ENCODE results near the gene TACSTD2.
"Not testable (repeated sequence)": the region's sequence is repeated elsewhere in the genome, so short reads cannot be mapped to it uniquely, and the experiment has no call there.

TACSTD2 gene

GRCh38 chr1:58576727-58577653 is at the start of gene TACSTD2:
Gene TACSTD2 (minus strand): TSS chr1:58577252. CDS start chr1:58577156, 96 bp downstream.
- DNase-seq, result peak; percentile 30

DNA sequence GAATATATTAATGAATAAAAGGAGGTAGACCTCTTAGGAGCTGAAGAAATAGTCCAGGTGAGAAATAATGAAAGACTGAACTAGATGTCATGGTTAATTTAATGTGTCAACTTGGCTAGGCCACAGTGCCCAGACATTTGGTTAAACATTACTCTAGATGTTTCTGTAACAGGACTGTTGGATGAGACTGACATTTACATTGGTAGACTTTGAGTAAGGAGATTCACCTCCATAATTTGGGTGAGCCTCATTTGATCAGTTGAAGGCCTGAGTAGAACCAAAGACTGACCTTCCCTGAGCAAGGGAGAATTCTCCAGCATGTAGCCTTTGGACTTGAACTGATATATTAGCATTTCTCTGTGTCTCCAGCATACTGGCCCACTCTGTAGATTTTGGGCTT is 49.2 kb upstream of the TACSTD2 start:
- no peak for DNase-seq

GRCh38 chr1:58623259-58623658 is 46.2 kb upstream of the TACSTD2 start:
- DNase-seq, result not testable (repeated sequence)

- no peak for DNase-seq
These were observed 45.5 kb upstream of the TACSTD2 start for GRCh38 chr1:58622571-58622970.

DNA sequence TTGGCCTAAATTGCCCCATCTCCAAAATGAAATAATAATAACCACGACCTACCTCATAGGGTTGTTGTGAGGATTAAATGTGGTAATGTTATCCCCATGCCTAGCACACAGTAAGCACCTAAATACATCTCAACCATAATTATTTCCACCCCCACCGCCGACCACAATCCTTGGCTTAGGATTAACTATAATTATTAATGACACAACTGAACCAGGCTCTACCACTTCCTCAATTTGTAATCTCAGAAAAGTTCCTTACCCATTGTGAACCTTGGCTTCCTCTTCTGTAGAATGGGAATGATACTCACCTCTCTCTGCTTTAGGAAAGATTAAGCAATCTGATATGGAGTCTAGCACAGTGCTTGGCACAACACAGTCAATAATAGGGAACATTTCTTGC is 44.3 kb upstream of the TACSTD2 start:
- DNase-seq, result peak; percentile 58

- DNase-seq, result peak; percentile 19
These were observed 43.9 kb upstream of the TACSTD2 start for GRCh38 chr1:58620926-58621325.

DNA sequence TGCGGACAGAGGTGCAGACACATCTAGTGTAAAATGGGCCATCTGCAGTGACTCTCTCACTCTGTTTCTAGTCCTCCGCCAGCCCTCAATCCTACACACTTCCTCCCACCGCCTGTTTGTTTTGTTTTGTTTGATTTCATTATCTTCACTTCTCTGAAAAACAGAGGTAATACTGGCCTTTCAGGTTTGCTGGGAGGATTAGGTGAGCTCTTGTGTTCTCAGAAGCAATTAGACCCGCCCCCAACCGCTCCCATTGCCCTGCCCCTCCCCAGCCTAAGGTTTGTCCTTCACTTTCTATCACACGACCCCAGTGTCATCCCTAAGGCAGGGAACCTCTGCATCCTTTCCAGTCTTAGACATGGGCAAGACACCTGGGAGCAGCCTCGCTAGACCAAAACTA is 43.2 kb upstream of the TACSTD2 start:
- no peak for DNase-seq

DNA sequence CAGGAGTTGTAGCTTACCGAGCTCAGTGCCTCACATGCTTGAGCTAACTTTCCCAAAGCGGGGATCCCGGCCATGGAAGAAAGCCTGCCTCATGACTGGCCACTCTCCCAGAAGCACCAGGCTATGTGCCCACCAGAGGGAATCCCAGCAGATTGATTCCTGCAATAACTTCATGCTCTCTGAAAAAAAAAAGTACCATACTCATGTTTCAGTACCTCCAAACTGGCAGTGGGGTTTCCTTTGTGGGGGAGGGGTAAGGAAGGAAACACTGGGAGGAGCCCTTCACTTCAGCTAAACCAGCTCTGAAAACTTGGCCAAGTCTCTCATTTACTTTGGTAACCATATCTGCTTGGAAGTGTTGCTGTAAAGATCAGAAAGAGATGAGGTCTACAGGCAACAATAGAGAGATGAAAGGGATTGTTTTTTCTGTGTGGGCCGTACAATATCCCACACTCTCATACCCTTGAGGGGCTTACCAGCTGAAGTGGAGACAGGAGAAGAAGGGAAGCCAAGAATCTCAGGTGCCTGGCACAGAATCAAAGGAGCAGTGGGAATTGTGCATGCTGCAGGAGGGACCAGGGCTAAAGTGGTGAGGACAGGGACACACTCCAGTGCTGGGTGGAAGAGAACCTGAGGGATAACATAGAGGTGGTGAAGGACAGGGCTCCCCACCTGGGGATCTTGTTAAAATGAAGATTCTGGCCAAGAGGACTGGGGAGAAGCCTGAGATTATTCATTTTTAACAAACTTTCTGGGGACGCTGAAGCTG is 42.4 kb upstream of the TACSTD2 start:
- peak; percentile 53 for DNase-seq

DNA sequence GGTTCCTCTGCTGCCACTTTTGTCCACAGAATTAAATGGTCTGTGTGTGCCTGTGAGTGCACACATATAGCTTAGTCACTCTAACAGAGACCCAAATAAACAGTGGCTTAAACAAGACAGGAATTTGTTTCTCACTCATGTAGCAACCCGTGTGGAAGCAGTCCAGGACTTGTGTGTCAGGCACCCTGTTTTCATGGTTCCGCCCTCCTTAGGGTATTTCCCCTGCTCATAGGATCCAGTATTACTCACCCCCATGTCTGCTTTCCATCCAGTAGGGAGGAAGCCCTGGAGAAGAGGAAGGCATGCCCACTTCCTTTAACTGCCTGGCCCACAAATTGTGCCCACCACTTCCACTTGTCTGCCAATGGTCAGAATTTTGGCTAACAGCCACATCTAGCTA is 41.3 kb upstream of the TACSTD2 start:
- peak; percentile 50 for DNase-seq

GRCh38 chr1:58611861-58612385 is 34.9 kb upstream of the TACSTD2 start:
- no peak for DNase-seq

DNA sequence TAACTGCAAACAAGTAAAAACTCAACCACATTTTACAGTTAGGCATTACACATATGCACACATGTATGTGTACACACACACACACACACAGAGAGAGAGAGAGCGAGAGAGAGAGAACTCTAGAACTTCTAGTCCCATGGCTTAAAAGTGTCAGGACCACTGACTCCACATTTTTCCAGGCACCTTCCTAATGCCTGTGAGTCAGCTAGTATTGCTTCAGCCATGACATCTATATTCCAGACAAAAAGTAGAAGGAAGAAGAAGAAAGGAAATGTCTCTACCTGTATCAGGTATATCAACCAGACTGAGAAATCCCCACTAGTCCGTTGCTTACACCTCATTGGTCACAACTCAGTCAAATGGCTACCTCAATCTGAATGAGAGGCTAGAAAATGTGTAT is 31.9 kb upstream of the TACSTD2 start:
- DNase-seq, result no peak

DNA sequence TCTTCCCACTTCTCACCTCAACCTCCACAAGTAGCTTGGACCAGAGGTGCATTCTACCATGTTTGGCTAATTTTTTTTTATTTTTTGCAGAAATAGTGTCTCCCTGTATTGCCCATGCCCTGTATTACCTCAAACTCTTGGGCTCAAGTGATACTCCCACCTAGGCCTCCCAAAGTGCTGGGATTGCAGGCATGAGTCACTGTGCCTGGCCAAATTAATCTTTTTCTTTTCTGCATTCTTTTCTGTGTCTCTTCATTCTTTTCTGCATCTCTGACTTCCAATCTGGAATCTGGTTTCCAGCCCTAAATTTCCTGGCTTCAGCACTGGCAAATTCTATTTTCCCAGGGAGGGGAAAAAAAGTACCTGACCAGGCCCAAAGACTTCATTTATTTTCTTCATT is 31.2 kb upstream of the TACSTD2 start:
- DNase-seq, result no peak

DNA sequence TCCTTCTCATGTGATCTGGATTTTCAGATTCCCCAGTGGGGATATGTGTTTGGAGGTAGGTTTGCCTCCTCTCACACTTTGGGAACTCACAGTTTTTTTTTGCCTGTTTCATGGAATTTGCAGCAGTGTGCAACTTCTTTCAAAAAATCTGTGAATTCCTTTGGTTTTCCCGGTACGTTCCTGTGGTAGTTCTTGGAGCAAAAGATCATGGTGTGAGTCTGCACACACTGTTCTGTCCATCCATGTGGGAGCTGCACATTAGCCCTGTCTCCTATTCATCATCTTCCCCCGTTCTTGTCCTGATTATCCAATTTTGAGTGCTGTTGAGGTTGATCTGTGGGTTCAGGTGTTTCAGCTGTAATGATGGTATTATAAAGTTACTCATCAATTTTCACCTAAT is 30.3 kb upstream of the TACSTD2 start:
- no peak for DNase-seq

DNA sequence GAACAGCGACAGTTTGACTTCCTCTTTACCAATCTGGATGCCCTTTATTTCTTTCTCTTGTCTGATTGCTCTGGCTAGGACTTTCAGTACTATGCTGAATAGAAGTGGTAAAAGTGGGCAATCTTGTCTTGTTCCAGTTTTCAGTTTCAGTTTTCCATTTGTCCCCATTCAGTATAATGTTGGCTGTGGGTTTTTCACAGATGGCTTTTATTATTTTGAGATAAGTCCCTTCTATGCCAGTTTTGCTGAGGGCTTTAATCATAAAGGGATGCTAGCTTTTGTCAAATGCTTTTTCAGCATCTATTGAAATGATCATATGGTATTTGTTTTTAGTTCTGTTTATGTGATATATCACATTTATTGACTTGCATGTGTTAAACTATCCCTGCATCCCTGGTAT is 24.9 kb upstream of the TACSTD2 start:
- DNase-seq, result not testable (repeated sequence)

GRCh38 chr1:58597996-58598395 is 20.9 kb upstream of the TACSTD2 start:
- peak; percentile 41 for DNase-seq

GRCh38 chr1:58597076-58597475 is 20.0 kb upstream of the TACSTD2 start:
- DNase-seq, result no peak

- DNase-seq, result no peak
These were observed 19.6 kb upstream of the TACSTD2 start for GRCh38 chr1:58596631-58597052.

GRCh38 chr1:58594546-58594945 is 17.5 kb upstream of the TACSTD2 start:
- DNase-seq, result no peak

- DNase-seq, result no peak
These were observed 15.6 kb upstream of the TACSTD2 start for GRCh38 chr1:58592522-58593134.

GRCh38 chr1:58591806-58592205 is 14.8 kb upstream of the TACSTD2 start:
- DNase-seq, result no peak

DNA sequence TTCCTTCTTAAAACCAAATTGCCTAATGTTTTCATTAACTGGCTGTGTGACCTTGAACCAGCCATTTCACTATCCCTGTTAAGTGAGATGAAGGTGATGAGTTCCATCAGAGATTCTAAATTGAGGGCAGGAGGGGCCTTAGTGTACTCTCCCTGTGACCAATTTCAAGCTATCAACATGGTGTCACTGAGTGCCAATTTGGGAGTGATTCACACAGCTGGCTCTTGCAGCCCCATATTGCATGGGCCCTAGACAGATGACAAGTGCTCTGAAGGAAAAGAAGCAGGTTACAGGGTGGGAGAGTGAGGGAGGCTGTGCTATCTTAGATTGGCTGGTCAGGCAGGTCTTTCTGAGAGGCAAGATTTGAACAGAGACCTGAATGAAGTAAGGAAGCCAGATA is 13.0 kb upstream of the TACSTD2 start:
- DNase-seq, result no peak

- DNase-seq, result no peak
These were observed 11.3 kb upstream of the TACSTD2 start for GRCh38 chr1:58588396-58588795.

GRCh38 chr1:58587667-58588066 is 10.6 kb upstream of the TACSTD2 start:
- no peak for DNase-seq

Measured in hematopoietic multipotent progenitor cell treated with erythropoietin and hydrocortisone succinate and interleukin-3 and kit ligand, for 4 days (in vitro differentiated cells).